Endothelial cell of umbilical vein (primary cell): ENCODE measurements around the gene RNF4.

ENCODE experiments used
- EZH2 ChIP-seq: IDR thresholded peaks from 2 replicates; pipeline ENCODE4 v1.6.1; 2012; ENCODE audit warnings: borderline replicate concordance, low read depth, mild to moderate bottlenecking, moderate library complexity, low read length, inconsistent platforms; ENCODE audit not compliant: severe bottlenecking
- GATA2 ChIP-seq: IDR thresholded peaks from 2 replicates; pipeline ENCODE4 v1.7.0; 2011; ENCODE audit warnings: low read depth, mild to moderate bottlenecking, moderate library complexity, mixed read lengths, low read length; ENCODE audit not compliant: insufficient read length, insufficient read depth
- JUN ChIP-seq: IDR thresholded peaks from 2 replicates; pipeline ENCODE4 v1.6.1; 2011; ENCODE audit warnings: borderline replicate concordance, low read depth; ENCODE audit not compliant: insufficient read length, insufficient read depth
- POLR2AphosphoS5 ChIP-seq: IDR thresholded peaks from 2 replicates; pipeline ENCODE4 v1.6.1; 2012; ENCODE audit warnings: low read depth, mild to moderate bottlenecking, control low read depth, low read length, moderate library complexity; ENCODE audit not compliant: insufficient read depth
- TF ChIP-seq, protein P1 (sequence below), 2 donors: IDR thresholded peaks; 1 replicate in 1 of 2; 2 replicates in 1 of 2; pipeline ENCODE4 v1.5.1; 2011; ENCODE audit warnings: low read length in 2 of 2, mild to moderate bottlenecking in 2 of 2, moderate library complexity in 2 of 2, control low read depth in 1 of 2, inconsistent platforms in 1 of 2, low read depth in 1 of 2; ENCODE audit not compliant: insufficient read depth in 1 of 2; ENCODE audit errors: extremely low read depth in 1 of 2

DNA sequence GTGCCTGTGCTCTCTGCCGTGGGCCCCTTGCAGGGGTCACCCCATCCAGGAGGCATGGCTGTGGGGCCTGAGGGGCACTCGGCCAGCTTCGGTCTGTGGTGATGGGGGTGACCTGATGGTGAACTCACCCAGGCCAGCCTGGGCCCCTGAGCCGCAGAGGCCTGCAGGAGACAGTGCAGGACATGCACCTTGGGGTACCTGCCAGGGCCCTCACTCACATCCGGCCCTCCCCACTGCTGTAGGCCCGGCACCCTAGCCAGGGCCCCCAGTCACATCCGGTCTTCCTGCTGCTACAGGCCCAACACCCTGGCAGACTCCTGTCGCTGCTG, 42.9 kb upstream of the RNF4 start:
- TF ChIP-seq, protein P1, sequence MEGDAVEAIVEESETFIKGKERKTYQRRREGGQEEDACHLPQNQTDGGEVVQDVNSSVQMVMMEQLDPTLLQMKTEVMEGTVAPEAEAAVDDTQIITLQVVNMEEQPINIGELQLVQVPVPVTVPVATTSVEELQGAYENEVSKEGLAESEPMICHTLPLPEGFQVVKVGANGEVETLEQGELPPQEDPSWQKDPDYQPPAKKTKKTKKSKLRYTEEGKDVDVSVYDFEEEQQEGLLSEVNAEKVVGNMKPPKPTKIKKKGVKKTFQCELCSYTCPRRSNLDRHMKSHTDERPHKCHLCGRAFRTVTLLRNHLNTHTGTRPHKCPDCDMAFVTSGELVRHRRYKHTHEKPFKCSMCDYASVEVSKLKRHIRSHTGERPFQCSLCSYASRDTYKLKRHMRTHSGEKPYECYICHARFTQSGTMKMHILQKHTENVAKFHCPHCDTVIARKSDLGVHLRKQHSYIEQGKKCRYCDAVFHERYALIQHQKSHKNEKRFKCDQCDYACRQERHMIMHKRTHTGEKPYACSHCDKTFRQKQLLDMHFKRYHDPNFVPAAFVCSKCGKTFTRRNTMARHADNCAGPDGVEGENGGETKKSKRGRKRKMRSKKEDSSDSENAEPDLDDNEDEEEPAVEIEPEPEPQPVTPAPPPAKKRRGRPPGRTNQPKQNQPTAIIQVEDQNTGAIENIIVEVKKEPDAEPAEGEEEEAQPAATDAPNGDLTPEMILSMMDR (IDR thresholded peaks at IDR 0.05; ENCODE audit: extremely low read depth in 1 of 2, insufficient read depth in 1 of 2, low read depth in 1 of 2, low read length in 2 of 2) = no peak
- no peak for TF ChIP-seq EZH2
- no peak for TF ChIP-seq JUN
- TF ChIP-seq GATA2 = no peak
- TF ChIP-seq POLR2AphosphoS5 = no peak
